GM18508 (cell line): ENCODE data around the gene HOXA9.

ENCODE experiments used
- ATAC-seq: cut with Tn5 transposase; IDR thresholded peaks from one replicate; pipeline ENCODE4 v1.9.1; 2021; ENCODE audit warnings: moderate number of reproducible peaks; ENCODE audit not compliant: insufficient read depth, unreplicated experiment

The HOXA9 gene

DNA sequence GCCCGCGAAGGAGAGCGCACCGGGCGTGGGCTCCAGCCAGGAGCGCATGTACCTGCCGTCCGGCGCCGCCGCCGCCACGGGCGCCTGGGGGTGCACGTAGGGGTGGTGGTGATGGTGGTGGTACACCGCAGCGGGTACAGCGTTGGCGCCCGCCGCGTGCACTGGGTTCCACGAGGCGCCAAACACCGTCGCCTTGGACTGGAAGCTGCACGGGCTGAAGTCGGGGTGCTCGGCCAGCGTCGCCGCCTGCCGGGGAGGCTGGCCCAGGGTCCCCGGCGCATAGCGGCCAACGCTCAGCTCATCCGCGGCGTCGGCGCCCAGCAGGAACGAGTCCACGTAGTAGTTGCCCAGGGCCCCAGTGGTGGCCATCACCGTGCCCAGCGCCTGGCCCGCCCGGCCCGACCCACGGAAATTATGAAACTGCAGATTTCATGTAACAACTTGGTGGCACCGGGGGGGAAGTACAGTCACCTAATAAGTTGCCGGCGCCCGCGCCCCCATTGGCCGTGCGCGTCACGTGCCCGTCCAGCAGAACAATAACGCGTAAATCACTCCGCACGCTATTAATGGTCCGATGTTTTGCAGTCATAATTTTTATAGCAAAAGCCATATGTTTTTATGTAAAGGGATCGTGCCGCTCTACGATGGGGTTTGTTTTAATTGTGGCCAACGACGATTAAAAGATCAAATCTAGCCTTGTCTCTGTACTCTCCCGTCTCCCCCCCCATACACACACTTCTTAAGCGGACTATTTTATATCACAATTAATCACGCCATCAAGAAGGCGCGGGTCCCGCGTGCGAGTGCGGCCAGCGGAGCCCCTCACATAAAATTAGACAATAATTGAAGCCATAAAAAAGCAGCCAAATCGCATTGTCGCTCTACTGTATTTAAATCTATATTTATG, at the start of gene HOXA9:
HOXA9 (minus strand) TSS at position 449 of the 907 bp plus-strand sequence; CDS start at position 369, 80 bp downstream.
- ATAC-seq = no peak

- ATAC-seq = no peak
These were observed 49.1 kb upstream of the HOXA9 start for GRCh38 chr7:27214239-27214950.

- ATAC-seq = no peak
These were observed 48.3 kb upstream of the HOXA9 start for GRCh38 chr7:27213433-27214238.

DNA sequence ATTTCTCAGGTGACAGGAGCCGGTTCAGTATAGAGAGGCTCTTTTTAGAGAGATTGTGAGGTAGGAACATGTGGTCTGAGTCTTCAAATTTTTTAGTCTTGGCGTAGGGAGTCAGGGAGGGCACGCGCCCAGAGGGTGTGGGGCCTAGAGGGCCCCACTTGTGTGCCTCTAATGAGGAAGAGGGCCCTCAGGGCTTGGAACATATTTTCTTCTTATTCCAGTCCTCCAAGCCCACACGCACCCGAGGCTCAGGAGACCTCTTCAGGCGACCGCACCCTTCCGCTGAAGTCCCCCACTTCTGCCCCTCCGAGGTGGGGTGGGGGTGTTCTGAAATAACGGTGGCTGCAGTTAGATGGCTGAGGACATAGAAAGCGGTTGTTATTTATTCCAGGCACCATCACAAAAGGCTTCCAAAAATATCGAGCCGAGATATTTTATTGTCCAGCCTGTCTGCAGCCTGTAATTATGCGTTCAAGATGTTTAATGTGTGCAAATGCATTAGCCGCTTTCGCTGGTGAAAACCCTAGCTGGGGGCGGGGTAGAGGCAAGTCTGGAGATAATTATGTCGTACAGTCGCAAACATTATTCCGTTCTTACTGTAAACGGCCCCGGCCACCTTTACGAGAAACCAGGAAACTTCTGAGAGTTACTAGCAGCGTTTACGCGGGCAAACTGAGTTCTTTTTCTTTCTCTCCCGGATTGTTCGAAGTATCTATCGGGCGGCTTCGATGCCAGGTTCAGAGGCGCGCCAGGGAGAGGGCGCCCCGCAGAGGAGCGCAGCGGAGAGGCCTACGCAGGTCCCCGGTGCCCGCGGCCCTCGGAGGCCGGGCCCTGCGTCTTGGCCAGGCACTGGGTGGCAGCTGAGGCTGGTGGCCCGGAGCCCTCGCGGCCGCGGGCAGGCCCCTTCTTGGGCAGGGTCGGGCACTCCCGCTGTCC, 47.4 kb upstream of the HOXA9 start:
- no peak for ATAC-seq

DNA sequence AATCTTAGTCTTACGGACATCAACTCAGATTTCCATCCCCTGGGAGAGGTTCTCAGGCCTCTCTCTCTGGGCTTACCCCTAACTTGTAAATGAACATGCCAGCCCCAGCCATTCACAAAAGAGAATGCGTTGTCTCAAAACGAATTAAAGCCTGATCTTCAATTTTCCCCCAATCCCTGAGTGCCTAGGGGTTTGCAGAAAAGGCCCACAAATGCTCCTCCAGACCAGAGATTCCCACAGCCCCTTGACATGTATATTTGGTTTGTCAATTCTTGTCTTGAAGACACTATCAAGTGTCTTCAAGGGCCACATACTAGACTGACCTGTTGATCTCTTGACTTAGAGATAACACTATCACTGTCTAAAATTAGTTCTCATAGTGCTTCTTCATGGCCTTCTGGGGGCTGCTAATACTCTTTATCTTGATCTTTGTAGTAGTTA, 46.4 kb upstream of the HOXA9 start:
- ATAC-seq = no peak

DNA sequence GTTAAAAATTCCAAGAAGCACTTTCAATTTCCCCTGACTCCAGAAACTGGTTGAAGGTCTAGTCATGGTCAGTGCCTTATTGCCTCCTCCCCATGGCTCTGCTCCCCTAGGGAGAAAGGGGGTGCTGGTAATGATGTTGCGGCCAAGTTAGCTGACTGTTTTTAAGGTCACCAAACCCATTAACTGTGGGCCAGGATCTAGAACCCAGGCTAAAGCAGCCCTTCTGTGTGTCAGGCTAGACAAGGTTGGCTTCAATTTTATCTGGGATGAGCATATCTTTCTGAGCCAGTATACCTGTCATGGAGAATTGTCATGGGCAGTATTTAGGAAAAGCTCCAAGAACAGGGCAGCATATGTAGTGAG, 45.7 kb upstream of the HOXA9 start:
- ATAC-seq = no peak

DNA sequence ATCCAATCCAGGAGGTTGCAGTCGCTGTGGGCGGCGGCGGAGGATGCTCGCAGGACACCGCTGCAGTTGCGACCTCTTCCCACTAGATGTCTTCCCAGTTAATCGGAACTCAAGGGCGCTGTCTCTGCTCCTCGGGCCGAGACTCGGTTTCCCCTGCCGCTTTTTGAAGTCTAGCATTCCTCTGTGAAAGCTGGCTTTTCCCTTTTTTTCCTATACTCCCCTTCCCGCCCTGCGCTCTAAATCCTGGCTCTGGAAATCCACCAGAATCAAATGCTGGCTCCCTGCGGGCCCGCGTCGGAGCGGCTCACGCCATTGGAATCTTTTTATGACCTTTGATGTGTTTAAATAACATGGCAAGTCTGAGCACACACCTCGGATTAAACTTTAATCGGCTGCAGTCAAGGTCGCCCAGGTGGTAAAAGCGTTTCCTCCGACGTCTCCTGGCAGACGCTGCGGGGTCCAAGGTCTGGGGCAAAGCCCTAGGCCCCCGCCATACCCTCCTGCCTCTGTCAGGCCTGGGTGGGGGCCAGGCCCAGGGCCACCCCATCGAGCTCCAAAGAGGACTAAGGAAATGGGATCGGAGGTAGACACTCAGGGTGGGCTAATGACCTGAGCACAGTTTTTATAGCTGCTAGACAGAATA, 45.2 kb upstream of the HOXA9 start:
- ATAC-seq = no peak

GRCh38 chr7:27209933-27210440, 44.6 kb upstream of the HOXA9 start:
- ATAC-seq = no peak

- ATAC-seq = no peak
These were observed 43.7 kb upstream of the HOXA9 start for GRCh38 chr7:27208998-27209397.

DNA sequence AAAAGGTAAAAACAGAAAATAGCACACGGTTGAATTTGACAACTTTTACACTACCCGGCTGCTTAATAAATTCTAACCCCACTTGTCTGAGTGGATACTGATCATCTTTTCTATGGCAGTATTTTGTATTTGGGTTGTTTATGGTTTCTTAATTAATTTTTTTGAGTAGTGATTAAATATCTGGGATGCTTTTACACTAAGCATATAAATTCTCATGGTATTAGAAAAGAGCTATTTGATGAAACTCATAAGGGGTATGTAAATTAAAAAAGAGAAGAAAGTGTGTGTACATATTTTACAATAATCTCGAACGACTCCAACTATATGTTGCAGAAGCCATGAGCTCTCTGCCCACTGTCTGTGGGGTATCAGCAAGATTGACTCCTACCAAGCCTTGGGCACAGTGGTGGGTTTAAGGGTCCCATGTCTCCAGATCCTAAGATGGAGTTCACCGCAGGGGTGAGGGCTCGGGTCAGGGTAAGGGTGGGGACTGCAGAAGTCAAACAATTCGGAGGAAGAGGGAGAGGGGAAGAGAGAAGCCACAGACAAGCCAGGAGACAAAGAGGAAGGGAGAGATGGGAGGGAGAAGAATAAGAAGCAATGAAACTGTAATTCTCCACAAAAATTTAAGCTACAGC, 42.1 kb upstream of the HOXA9 start:
- no peak for ATAC-seq

DNA sequence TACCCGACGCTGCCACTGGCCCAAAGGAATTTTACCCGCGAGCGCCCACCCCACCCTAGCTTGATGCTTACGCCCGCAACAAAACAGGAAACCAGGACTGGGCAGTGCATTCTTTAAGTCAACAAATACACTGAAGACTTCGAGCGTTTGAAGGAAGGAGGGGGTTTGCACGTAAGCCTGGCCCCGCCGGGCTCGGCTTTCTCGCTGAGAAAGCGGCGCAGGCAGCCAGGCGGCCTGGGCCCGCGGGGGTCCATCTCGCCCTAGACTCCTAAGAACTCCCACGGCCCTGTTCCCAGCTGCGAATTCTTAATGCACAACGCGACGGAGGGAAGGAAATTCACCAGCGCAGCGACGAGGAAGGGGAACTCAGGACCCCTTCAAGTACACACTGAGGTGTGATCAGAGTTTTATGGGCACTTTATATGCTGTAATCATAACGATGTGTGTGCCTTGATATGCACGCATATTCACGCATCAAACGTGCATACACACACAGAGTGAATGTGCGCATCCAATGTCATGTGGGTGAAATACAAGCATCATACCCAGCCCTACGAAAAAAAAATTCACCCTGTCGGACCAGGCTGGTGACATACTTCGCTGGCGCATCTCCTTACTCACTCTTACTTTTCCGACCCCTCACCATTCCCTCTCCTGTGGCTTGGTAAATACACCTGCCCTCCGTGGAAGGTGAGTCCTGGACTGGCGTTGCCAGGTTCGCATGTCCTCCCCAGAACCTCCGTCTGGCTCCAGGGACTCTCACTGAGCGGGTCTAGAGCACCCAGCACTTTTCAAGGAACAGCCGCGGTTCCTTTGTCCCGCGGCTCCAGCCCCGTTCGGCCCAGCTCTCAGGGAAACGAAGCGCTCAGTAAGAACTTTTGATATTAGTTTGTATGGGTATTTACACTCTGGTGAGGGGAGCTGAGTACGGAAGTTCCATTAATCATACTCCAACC, 40.3 kb upstream of the HOXA9 start:
- ATAC-seq = no peak

DNA sequence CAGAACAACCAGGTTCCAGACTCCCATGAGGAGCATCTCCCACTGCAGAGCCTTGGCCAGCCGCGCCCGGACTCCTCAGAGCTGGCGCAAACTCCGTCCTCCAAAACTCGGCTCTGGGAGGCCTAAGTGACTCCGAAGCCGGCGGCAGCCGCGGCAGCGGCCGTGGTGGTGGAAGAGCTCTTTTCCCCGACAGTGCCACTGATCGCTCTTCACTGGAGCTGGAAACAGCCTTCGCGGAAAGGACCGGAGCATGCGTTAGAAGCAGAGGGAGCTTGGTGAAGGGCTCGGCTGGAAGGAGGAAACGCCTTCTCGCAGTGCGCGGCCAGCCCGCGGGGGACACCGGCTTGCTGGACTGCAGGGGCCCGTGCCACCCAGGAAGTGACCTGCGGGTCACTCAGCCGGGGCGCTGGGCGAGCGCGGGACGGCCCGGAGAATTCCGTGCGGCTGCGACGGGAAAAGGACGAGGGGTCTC, 39.5 kb upstream of the HOXA9 start:
- ATAC-seq = no peak

GRCh38 chr7:27203964-27204594, 38.7 kb upstream of the HOXA9 start:
- ATAC-seq = no peak

- no peak for ATAC-seq
These were observed 38.1 kb upstream of the HOXA9 start for GRCh38 chr7:27203365-27203953.

DNA sequence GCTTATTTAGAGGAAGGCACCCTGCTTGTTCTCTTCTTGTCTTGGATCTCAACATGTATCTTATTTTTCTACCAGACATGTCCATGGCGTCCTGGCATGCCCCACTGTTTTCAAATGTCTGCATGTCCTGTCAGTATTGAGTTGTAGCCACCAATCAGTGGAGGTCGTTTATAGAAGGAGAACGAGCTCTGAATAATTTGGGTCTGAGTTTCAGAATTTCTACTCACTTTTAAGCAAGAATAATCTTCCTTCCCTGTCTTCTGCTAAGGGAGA, 37.5 kb upstream of the HOXA9 start:
- ATAC-seq = no peak

DNA sequence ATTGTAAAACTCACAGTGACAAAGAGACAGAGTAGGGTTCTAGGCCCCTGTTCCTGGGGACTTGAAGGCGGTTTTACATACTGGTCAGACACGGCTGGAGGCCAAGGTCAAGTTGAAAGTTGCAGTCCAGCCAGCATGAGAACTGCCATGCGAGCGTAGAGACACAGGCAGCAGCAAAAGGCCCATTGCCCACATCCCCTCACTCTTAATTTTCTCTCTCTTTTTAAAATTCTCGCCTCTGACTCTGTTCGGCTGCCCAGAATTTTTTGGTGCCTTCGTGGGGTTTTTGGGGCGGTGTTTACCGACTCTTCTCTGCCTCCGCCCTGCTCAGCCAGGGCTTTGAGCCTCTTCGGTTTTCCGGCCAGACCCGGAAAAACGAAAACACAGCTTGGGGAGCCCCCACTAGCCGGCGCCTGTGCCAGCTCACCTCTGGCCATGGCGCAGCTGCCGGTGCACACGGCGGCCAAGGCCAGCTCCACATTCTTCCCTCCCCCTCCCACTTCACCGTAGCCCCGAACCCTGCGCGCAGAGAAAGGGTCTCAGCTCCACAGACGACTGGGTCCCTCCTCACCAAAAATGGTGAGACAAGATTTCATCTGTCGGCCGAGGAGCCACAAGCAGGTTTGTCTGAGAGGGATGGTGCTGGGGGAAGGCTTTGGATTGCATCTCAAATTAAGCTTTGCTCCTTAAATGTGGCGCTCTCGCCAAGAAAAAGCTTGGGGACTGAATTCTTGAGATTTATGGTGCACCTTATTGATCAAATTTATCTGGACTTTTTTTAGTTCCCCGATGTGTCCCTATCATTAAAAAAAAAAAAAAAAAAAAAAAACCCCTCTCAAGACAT, 36.9 kb upstream of the HOXA9 start:
- no peak for ATAC-seq
